ENCODE data around the gene MBNL3.

MBNL3 gene

DNA sequence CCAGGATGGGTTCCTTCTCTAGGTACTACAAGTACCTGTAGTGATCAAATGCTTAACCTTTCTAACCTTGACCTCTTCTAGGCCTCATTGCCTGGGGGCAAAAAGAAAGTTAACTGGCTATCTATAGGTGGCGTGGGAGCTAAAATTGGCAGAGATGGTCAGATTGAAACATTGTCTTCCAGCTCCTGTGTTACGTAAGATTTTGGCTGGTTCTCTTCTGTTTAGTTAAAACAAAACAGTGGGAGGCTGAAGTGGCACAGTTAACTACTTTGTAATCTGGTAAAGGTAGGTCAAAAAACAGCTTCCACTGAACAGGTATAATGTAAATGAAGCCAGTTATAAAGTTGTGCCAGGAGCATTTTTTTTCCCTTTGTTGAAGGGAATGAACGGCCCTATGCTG is 115.2 kb downstream of the MBNL3 start:
- in situ Hi-C loops (cut with HindIII; ENCODE audit: low pct_ligation_motif_present, low sequenced_read_pairs): no loop called here
- H3K27me3 ChIP-seq (replicated peaks): no peaks in the 10 kb centered on the region
- TF ChIP-seq, protein P1, sequence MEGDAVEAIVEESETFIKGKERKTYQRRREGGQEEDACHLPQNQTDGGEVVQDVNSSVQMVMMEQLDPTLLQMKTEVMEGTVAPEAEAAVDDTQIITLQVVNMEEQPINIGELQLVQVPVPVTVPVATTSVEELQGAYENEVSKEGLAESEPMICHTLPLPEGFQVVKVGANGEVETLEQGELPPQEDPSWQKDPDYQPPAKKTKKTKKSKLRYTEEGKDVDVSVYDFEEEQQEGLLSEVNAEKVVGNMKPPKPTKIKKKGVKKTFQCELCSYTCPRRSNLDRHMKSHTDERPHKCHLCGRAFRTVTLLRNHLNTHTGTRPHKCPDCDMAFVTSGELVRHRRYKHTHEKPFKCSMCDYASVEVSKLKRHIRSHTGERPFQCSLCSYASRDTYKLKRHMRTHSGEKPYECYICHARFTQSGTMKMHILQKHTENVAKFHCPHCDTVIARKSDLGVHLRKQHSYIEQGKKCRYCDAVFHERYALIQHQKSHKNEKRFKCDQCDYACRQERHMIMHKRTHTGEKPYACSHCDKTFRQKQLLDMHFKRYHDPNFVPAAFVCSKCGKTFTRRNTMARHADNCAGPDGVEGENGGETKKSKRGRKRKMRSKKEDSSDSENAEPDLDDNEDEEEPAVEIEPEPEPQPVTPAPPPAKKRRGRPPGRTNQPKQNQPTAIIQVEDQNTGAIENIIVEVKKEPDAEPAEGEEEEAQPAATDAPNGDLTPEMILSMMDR (IDR thresholded peaks at IDR 0.05; ENCODE audit: low read depth, low read length, missing control alignments): no peak
- H3K4me3 ChIP-seq (ENCODE audit: low read depth, low read length): no peak overlapping the region
- H3K27ac ChIP-seq: no peak overlapping the region
- DNase-seq: no peak
- H3K36me3 ChIP-seq (replicated peaks): no peaks in the 10 kb centered on the region

DNA sequence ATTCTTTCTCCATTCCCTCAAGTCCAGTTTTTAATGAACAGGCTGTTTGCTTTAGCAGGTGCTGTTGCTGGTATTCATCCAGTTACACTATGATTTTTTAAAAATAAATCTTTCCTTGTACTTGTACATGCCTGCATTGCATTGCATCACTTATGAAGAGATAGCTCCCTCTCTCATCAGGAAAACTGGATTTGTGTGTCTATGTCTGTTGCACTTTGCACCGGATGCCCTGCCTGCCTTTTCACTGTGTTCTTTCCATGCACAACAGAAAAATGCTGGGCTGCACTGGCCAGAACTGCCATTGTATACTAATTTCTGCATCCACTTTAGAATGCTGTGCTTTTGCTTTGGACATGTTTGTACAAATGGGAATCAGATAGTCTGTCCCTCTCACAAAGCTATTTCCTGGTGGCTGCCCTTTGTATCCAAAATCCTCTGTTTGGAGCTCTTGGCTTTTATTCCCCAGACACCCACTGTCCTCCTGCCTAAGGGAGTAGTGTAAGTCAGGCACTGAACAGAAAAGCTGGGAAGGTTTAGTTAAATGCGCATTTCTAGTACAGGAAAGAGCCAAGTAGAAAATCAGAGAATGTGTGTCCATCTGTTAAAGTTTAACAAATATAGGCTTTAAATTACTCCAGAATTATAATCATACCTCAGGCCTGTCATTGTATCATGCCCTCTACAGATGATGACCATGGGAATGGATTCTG is 119.1 kb downstream of the MBNL3 start:
- no peaks in the 10 kb centered on the region for H3K36me3 ChIP-seq (replicated peaks)
- DNase-seq: no peak
- H3K4me3 ChIP-seq (ENCODE audit: low read depth, low read length): no peak overlapping the region
- TF ChIP-seq, protein P1 (IDR thresholded peaks at IDR 0.05; ENCODE audit: low read depth, low read length, missing control alignments): no peak
- in situ Hi-C loops (cut with HindIII; ENCODE audit: low pct_ligation_motif_present, low sequenced_read_pairs): no loop called here
- H3K27ac ChIP-seq: no peak overlapping the region
- H3K27me3 ChIP-seq (replicated peaks): no peaks in the 10 kb centered on the region

DNA sequence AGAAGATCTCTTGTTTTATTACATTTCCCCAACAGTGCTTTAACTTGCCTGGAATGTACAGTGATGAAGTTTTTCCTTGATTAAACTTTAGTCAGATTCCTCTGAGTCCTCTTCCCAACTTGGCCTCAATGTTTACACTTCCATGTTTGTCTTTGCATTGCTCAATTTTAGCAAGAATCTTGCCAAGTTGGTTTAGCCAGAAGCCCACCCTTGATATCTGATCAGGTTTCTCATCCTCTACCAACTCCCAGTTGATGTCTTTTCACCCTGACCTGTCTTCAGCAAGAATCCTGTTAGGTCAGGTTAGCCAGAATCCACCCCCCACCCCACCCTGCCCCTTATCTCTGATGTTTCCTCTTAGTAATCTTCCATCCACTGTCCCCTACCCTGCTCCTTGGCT is 120.9 kb downstream of the MBNL3 start:
- Histone ChIP-seq H3K27ac (no peak overlapping the region), H3K36me3 (replicated peaks) (no peaks in the 10 kb centered on the region), H3K27me3 (replicated peaks) (no peaks in the 10 kb centered on the region), H3K4me3 (ENCODE audit: low read depth, low read length) (no peak overlapping the region)
- TF ChIP-seq, protein P1 (IDR thresholded peaks at IDR 0.05; ENCODE audit: low read depth, low read length, missing control alignments): no peak
- in situ Hi-C loops (cut with HindIII; ENCODE audit: low pct_ligation_motif_present, low sequenced_read_pairs): no loop called here
- no peak for DNase-seq

DNA sequence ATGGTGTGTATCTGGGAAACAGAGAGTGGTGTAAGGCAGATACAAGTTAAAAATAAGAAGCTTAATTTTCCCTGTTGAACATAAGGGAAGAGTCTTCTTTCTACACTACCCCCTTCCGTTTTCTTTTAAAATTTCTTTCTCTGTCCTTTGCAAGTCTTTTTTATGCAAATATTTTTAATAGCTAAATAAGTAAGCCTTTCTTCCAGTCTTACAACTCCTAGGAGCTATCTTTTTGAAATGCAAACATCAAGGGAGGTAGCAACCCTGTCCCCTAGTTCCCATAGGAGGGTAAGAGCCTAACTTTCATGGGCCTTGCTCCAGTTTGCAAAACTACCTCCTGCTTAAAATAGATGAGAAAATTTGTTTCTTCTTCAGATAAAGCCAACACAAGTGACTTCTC is 121.5 kb downstream of the MBNL3 start:
- in situ Hi-C loops (cut with HindIII; ENCODE audit: low pct_ligation_motif_present, low sequenced_read_pairs): no loop called here
- DNase-seq: no peak
- no peak overlapping the region for H3K4me3 ChIP-seq (ENCODE audit: low read depth, low read length)
- no peaks in the 10 kb centered on the region for H3K36me3 ChIP-seq (replicated peaks)
- no peak overlapping the region for H3K27ac ChIP-seq
- TF ChIP-seq, protein P1 (IDR thresholded peaks at IDR 0.05; ENCODE audit: low read depth, low read length, missing control alignments): no peak
- no peaks in the 10 kb centered on the region for H3K27me3 ChIP-seq (replicated peaks)

DNA sequence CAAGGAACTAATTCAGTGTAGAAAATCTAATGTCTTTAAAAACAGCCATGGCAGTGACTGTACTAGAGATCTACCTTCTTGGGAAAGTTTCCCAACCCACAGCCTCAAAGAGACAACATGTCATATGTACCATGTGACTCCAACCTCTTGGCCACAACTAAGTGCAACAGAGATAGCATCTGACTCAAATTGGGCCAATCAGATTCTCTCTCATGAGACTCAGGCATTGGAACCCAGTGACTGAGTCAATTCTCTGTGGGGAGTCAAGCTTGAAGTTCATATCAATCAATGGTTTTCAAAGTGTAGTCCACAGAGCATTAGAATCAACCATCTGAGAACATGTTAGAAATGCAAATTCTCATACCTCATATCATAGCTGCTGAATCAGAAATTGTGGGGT is 123.3 kb downstream of the MBNL3 start:
- TF ChIP-seq, protein P1 (IDR thresholded peaks at IDR 0.05; ENCODE audit: low read depth, low read length, missing control alignments): no peak
- in situ Hi-C loops (cut with HindIII; ENCODE audit: low pct_ligation_motif_present, low sequenced_read_pairs): no loop called here
- no peak overlapping the region for H3K27ac ChIP-seq
- no peaks in the 10 kb centered on the region for H3K36me3 ChIP-seq (replicated peaks)
- no peak overlapping the region for H3K4me3 ChIP-seq (ENCODE audit: low read depth, low read length)
- no peak for DNase-seq
- H3K27me3 ChIP-seq (replicated peaks): no peaks in the 10 kb centered on the region

DNA sequence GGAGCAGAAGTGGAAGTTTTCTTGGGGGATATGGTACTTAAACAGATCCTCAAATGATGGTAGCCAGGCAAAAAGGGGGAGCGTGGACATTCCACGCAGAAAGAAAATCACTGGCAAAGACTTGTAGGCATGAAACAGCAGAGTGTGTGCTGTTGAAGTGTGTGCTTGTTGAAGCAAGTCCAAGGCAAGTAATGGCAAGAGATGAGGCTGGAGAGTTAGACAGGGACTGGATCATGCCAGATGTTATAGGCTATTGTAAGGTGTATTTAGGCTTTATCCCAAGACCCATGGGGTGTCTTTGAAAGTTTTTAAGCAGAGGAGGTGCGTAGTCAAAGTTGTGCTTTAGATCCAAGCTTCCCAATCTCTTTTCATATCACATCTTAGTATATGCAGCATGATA is 124.5 kb downstream of the MBNL3 start:
- Histone ChIP-seq H3K27me3 (replicated peaks) (no peaks in the 10 kb centered on the region), H3K4me3 (ENCODE audit: low read depth, low read length) (no peak overlapping the region), H3K27ac (no peak overlapping the region), H3K36me3 (replicated peaks) (no peaks in the 10 kb centered on the region)
- TF ChIP-seq, protein P1 (IDR thresholded peaks at IDR 0.05; ENCODE audit: low read depth, low read length, missing control alignments): no peak
- DNase-seq: no peak
- in situ Hi-C loops (cut with HindIII; ENCODE audit: low pct_ligation_motif_present, low sequenced_read_pairs): no loop called here

All from brain microvascular endothelial cell (primary cell).